HUES6 (cell line): Measurements from ENCODE around the gene NFATC3.

Source experiments
- H3K27ac ChIP-seq: 2 replicates; pipeline ENCODE4 v1.7.0; 2013; ENCODE audit warnings: low read depth, mild to moderate bottlenecking, low read length, inconsistent platforms
- H3K27me3 ChIP-seq: 2 replicates; pipeline ENCODE4 v1.6.1; 2013; ENCODE audit warnings: low read length; ENCODE audit not compliant: control insufficient read depth, insufficient read depth
- H3K36me3 ChIP-seq: 2 replicates; pipeline ENCODE4 v1.6.1; 2013; ENCODE audit warnings: low read length; ENCODE audit not compliant: control insufficient read depth, insufficient read depth
- H3K4me1 ChIP-seq: 2 replicates; pipeline ENCODE4 v1.6.1; 2013; ENCODE audit warnings: low read length; ENCODE audit not compliant: control insufficient read depth, insufficient read depth
- H3K4me3 ChIP-seq: 2 replicates; pipeline ENCODE4 v1.5.1; 2013; ENCODE audit warnings: low read depth, low read length
- H3K9ac ChIP-seq: one replicate; pipeline ENCODE4 v1.6.1; 2013; ENCODE audit warnings: mild to moderate bottlenecking, low read length
- H3K9me3 ChIP-seq: 2 replicates; pipeline ENCODE4 v1.6.1; 2013; ENCODE audit warnings: low read depth, low read length; ENCODE audit not compliant: control insufficient read depth, insufficient read depth

Gene NFATC3

GRCh38 chr16:68082629-68083238, 2.4 kb upstream of the NFATC3 start:
- Histone ChIP-seq H3K9ac (no peak overlapping the region), H3K36me3 (peaks cover 23% of the 10 kb centered on the region), H3K4me1 (peaks cover 25% of the 10 kb centered on the region; the same call in 1 of the 2 replicates), H3K4me3 (no peak overlapping the region), H3K27ac (no peak overlapping the region), H3K27me3 (no peaks in the 10 kb centered on the region), H3K9me3 (no peaks in the 10 kb centered on the region)

- no peaks in the 10 kb centered on the region for H3K27me3 ChIP-seq
- peaks cover 25% of the 10 kb centered on the region; the same call in 1 of the 2 replicates for H3K4me1 ChIP-seq
- H3K27ac ChIP-seq = no peak overlapping the region
- H3K4me3 ChIP-seq = peak overlapping the region; percentile 93; the same call in 1 of the 2 replicates
- H3K9ac ChIP-seq = peak overlapping the region; percentile 84
- peaks cover 17% of the 10 kb centered on the region for H3K36me3 ChIP-seq
- no peaks in the 10 kb centered on the region for H3K9me3 ChIP-seq
These were observed 1.9 kb upstream of the NFATC3 start for GRCh38 chr16:68083239-68083781.

GRCh38 chr16:68083861-68084503, 1.2 kb upstream of the NFATC3 start:
- Histone ChIP-seq H3K27ac (peak overlapping the region; percentile 44; the same call in 1 of the 2 replicates), H3K9me3 (no peaks in the 10 kb centered on the region), H3K27me3 (no peaks in the 10 kb centered on the region), H3K9ac (peak overlapping the region; percentile 84), H3K4me1 (peaks cover 25% of the 10 kb centered on the region; the same call in 1 of the 2 replicates), H3K4me3 (peak overlapping the region; percentile 93), H3K36me3 (peaks cover 10% of the 10 kb centered on the region)

GRCh38 chr16:68084504-68085258, 489 bp upstream of the NFATC3 start:
- Histone ChIP-seq H3K4me1 (peaks cover 19% of the 10 kb centered on the region; the same call in 1 of the 2 replicates), H3K9ac (peak overlapping the region; percentile 84)

GRCh38 chr16:68086336-68086841, 1.2 kb downstream of the NFATC3 start:
- no peak overlapping the region for H3K27ac ChIP-seq
- H3K4me1 ChIP-seq = peaks cover 19% of the 10 kb centered on the region

More at GRCh38 chr16:68084504-68085258, 489 bp upstream of the NFATC3 start:
- Histone ChIP-seq H3K27me3 (no peaks in the 10 kb centered on the region), H3K4me3 (peak overlapping the region; percentile 93), H3K9me3 (no peaks in the 10 kb centered on the region), H3K36me3 (0 out of 2 replicates have a peak, but pooled peaks cover 3% of the 10 kb centered on the region), H3K27ac (peak overlapping the region; percentile 44; the same call in 1 of the 2 replicates)

GRCh38 chr16:68086860-68087268, 1.7 kb downstream of the NFATC3 start:
- H3K4me3 ChIP-seq = peak overlapping the region; percentile 100
- H3K27me3 ChIP-seq = no peaks in the 10 kb centered on the region
- no peaks in the 10 kb centered on the region for H3K9me3 ChIP-seq
- no peak overlapping the region for H3K27ac ChIP-seq
- 0 out of 2 replicates have a peak, but pooled peaks cover 3% of the 10 kb centered on the region for H3K36me3 ChIP-seq
- peak overlapping the region; percentile 51 for H3K9ac ChIP-seq
- peaks cover 23% of the 10 kb centered on the region for H3K4me1 ChIP-seq

More at GRCh38 chr16:68086336-68086841, 1.2 kb downstream of the NFATC3 start:
- H3K27me3 ChIP-seq = no peaks in the 10 kb centered on the region
- H3K4me3 ChIP-seq = peak overlapping the region; percentile 100
- H3K9ac ChIP-seq = peak overlapping the region; percentile 51
- 0 out of 2 replicates have a peak, but pooled peaks cover 3% of the 10 kb centered on the region for H3K36me3 ChIP-seq
- H3K9me3 ChIP-seq = no peaks in the 10 kb centered on the region

GRCh38 chr16:68087688-68088087, 2.5 kb downstream of the NFATC3 start:
- H3K27ac ChIP-seq = no peak overlapping the region
- H3K27me3 ChIP-seq = no peaks in the 10 kb centered on the region
- no peak overlapping the region for H3K9ac ChIP-seq
- H3K36me3 ChIP-seq = 0 out of 2 replicates have a peak, but pooled peaks cover 3% of the 10 kb centered on the region
- H3K4me3 ChIP-seq = no peak overlapping the region
- H3K4me1 ChIP-seq = peaks cover 24% of the 10 kb centered on the region
- no peaks in the 10 kb centered on the region for H3K9me3 ChIP-seq

GRCh38 chr16:68088130-68088972, 3.2 kb downstream of the NFATC3 start:
- Histone ChIP-seq H3K9ac (no peak overlapping the region), H3K36me3 (0 out of 2 replicates have a peak, but pooled peaks cover 3% of the 10 kb centered on the region), H3K9me3 (no peaks in the 10 kb centered on the region), H3K4me1 (peaks cover 24% of the 10 kb centered on the region), H3K27me3 (no peaks in the 10 kb centered on the region), H3K27ac (no peak overlapping the region), H3K4me3 (no peak overlapping the region)

GRCh38 chr16:68089067-68089466, 3.9 kb downstream of the NFATC3 start:
- Histone ChIP-seq H3K36me3 (0 out of 2 replicates have a peak, but pooled peaks cover 3% of the 10 kb centered on the region), H3K27ac (no peak overlapping the region), H3K9ac (no peak overlapping the region), H3K27me3 (no peaks in the 10 kb centered on the region), H3K4me1 (peaks cover 24% of the 10 kb centered on the region), H3K9me3 (no peaks in the 10 kb centered on the region), H3K4me3 (no peak overlapping the region)

- no peak overlapping the region for H3K9ac ChIP-seq
These were observed 5.0 kb downstream of the NFATC3 start for GRCh38 chr16:68090130-68090529.

More at GRCh38 chr16:68090130-68090529, 5.0 kb downstream of the NFATC3 start:
- Histone ChIP-seq H3K27ac (no peak overlapping the region), H3K4me1 (peaks cover 30% of the 10 kb centered on the region), H3K4me3 (no peak overlapping the region), H3K36me3 (0 out of 2 replicates have a peak, but pooled peaks cover 3% of the 10 kb centered on the region), H3K9me3 (no peaks in the 10 kb centered on the region), H3K27me3 (no peaks in the 10 kb centered on the region)
